WTC11 (cell line): ENCODE measurements around the gene VPS25. TPM values are rescaled to one million over a fixed set of nuclear protein-coding genes. Genes with fewer than 3 reads are reported as not detected.

Source experiments
- CBFB ChIP-seq: sonication (generic); formaldehyde crosslinking; IDR thresholded peaks from 2 replicates; pipeline ENCODE4 v1.8.1; 2022; ENCODE audit warnings: mild to moderate bottlenecking, low read depth, missing genetic modification reagents
- EMX1 ChIP-seq: fragments of 250-450 bp; sonication (Bioruptor Pico); IDR thresholded peaks from 2 replicates; pipeline ENCODE4 v1.8.0; 2021; ENCODE audit warnings: mild to moderate bottlenecking
- ERG ChIP-seq: fragments of 250-450 bp; sonication (Bioruptor Pico); IDR thresholded peaks from 2 replicates; pipeline ENCODE4 v1.8.0; 2021; ENCODE audit warnings: mild to moderate bottlenecking
- ETV6 ChIP-seq: sonication (generic); formaldehyde crosslinking; IDR thresholded peaks from 2 replicates; pipeline ENCODE4 v1.8.1; 2022; ENCODE audit warnings: mild to moderate bottlenecking, missing genetic modification reagents
- FOXP1 ChIP-seq: sonication (generic); formaldehyde crosslinking; IDR thresholded peaks from 2 replicates; pipeline ENCODE4 v1.8.0; 2022; ENCODE audit warnings: missing genetic modification reagents, mild to moderate bottlenecking, moderate library complexity, borderline replicate concordance
- GABPB1 ChIP-seq: sonication (generic); formaldehyde crosslinking; IDR thresholded peaks from 2 replicates; pipeline ENCODE4 v1.8.1; 2023; ENCODE audit warnings: mild to moderate bottlenecking, missing genetic modification reagents
- GTF2I ChIP-seq: fragments of 250-450 bp; sonication (Bioruptor Pico); conservative IDR thresholded peaks from 2 replicates; pipeline ENCODE4 v1.4.0; 2021; ENCODE audit warnings: mild to moderate bottlenecking
- IRF2 ChIP-seq: sonication (generic); formaldehyde crosslinking; IDR thresholded peaks from 2 replicates; pipeline ENCODE4 v1.8.0; 2022; ENCODE audit warnings: low read depth, missing genetic modification reagents, borderline replicate concordance
- MLX ChIP-seq: sonication (generic); formaldehyde crosslinking; IDR thresholded peaks from 2 replicates; pipeline ENCODE4 v1.8.1; 2023; ENCODE audit warnings: mild to moderate bottlenecking, missing genetic modification reagents, moderate library complexity
- MYBL2 ChIP-seq: sonication (generic); formaldehyde crosslinking; IDR thresholded peaks from 2 replicates; pipeline ENCODE4 v1.8.1; 2023; ENCODE audit warnings: mild to moderate bottlenecking, moderate library complexity, missing genetic modification reagents
- NR1H2 ChIP-seq: sonication (generic); formaldehyde crosslinking; IDR thresholded peaks from 2 replicates; pipeline ENCODE4 v1.9.0; 2021; ENCODE audit warnings: mild to moderate bottlenecking, moderate library complexity, missing genetic modification reagents
- PRRX2 ChIP-seq: fragments of 250-450 bp; sonication (Bioruptor Pico); IDR thresholded peaks from 2 replicates; pipeline ENCODE4 v1.8.0; 2021; ENCODE audit warnings: mild to moderate bottlenecking
- RELA ChIP-seq: sonication (generic); formaldehyde crosslinking; IDR thresholded peaks from 2 replicates; pipeline ENCODE4 v1.8.1; 2022; ENCODE audit warnings: missing genetic modification reagents, mild to moderate bottlenecking, borderline replicate concordance
- RORB ChIP-seq: fragments of 250-450 bp; sonication (Bioruptor Pico); IDR thresholded peaks from 2 replicates; pipeline ENCODE4 v1.9.0; 2021; ENCODE audit warnings: mild to moderate bottlenecking
- SMAD3 ChIP-seq: sonication (generic); formaldehyde crosslinking; IDR thresholded peaks from 2 replicates; pipeline ENCODE4 v1.8.0; 2022; ENCODE audit warnings: missing genetic modification reagents, mild to moderate bottlenecking, borderline replicate concordance
- TCF7 ChIP-seq: sonication (generic); formaldehyde crosslinking; IDR thresholded peaks from 2 replicates; pipeline ENCODE4 v1.8.0; 2022; ENCODE audit warnings: mild to moderate bottlenecking, low read depth, missing genetic modification reagents, moderate library complexity
- TEAD1 ChIP-seq: sonication (generic); formaldehyde crosslinking; IDR thresholded peaks from 2 replicates; pipeline ENCODE4 v1.8.0; 2022; ENCODE audit warnings: mild to moderate bottlenecking, missing genetic modification reagents
- TP53 ChIP-seq: sonication (generic); formaldehyde crosslinking; IDR thresholded peaks from 2 replicates; pipeline ENCODE4 v1.8.1; 2023; ENCODE audit warnings: mild to moderate bottlenecking, missing genetic modification reagents
- ZBTB43 ChIP-seq: sonication (generic); formaldehyde crosslinking; IDR thresholded peaks from 2 replicates; pipeline ENCODE4 v1.8.1; 2023; ENCODE audit warnings: mild to moderate bottlenecking, missing genetic modification reagents
- total RNA-seq: library from RNA; stranded (reverse); gene quantifications from 3 replicates; pipeline ENCODE4 v1.2.3, GENCODE V29; 2021
- TF ChIP-seq, protein P1 (sequence below): sonication (generic); formaldehyde crosslinking; IDR thresholded peaks from 2 replicates; pipeline ENCODE4 v1.8.1; 2023; ENCODE audit warnings: mild to moderate bottlenecking, missing genetic modification reagents
- TF ChIP-seq, protein P2 (sequence below): sonication (generic); formaldehyde crosslinking; IDR thresholded peaks from 2 replicates; pipeline ENCODE4 v1.8.0; 2023; ENCODE audit warnings: missing genetic modification reagents, mild to moderate bottlenecking, borderline replicate concordance
- TF ChIP-seq, protein P3 (sequence below): sonication (generic); formaldehyde crosslinking; IDR thresholded peaks from 2 replicates; pipeline ENCODE4 v1.8.1; 2023; ENCODE audit warnings: mild to moderate bottlenecking, missing genetic modification reagents, moderate library complexity
- TF ChIP-seq, protein P4 (sequence below): fragments of 200-600 bp; IDR thresholded peaks from 2 replicates; pipeline ENCODE4 v1.8.0; 2022; ENCODE audit warnings: antibody characterized with exemption
- TF ChIP-seq, protein P5 (sequence below): sonication (generic); formaldehyde crosslinking; IDR thresholded peaks from 2 replicates; pipeline ENCODE4 v1.8.0; 2022; ENCODE audit warnings: mild to moderate bottlenecking, missing genetic modification reagents

The VPS25 gene
- total RNA-seq, 1 experiment from 2014 or later = 98.6 TPM

- TF ChIP-seq MLX (CRISPR knock-in tag) (0 out of 2 replicates have a peak, but pooled peaks have one; percentile 69), TCF7 (CRISPR knock-in tag) (no peak), GTF2I (CRISPR knock-in tag) (no peak), TP53 (no peak), PRRX2 (CRISPR knock-in tag) (no peak), CBFB (CRISPR knock-in tag) (0 out of 2 replicates have a peak, but pooled peaks have one; percentile 37), ERG (CRISPR knock-in tag) (no peak), ZBTB43 (CRISPR knock-in tag) (peak; percentile 92; the same call in 1 of the 2 replicates), GABPB1 (CRISPR knock-in tag) (peak; percentile 68), RORB (CRISPR knock-in tag) (no peak), TEAD1 (CRISPR knock-in tag) (peak; percentile 91), NR1H2 (CRISPR knock-in tag) (peak; percentile 57; the same call in 1 of the 2 replicates), SMAD3 (CRISPR knock-in tag) (peak; percentile 92), FOXP1 (CRISPR knock-in tag) (peak; percentile 96), MYBL2 (CRISPR knock-in tag) (peak; percentile 89), IRF2 (CRISPR knock-in tag) (no peak), RELA (no peak; the same call in 1 of the 2 replicates), ETV6 (CRISPR knock-in tag) (peak; percentile 99), EMX1 (CRISPR knock-in tag) (no peak)
- TF ChIP-seq, protein P1, sequence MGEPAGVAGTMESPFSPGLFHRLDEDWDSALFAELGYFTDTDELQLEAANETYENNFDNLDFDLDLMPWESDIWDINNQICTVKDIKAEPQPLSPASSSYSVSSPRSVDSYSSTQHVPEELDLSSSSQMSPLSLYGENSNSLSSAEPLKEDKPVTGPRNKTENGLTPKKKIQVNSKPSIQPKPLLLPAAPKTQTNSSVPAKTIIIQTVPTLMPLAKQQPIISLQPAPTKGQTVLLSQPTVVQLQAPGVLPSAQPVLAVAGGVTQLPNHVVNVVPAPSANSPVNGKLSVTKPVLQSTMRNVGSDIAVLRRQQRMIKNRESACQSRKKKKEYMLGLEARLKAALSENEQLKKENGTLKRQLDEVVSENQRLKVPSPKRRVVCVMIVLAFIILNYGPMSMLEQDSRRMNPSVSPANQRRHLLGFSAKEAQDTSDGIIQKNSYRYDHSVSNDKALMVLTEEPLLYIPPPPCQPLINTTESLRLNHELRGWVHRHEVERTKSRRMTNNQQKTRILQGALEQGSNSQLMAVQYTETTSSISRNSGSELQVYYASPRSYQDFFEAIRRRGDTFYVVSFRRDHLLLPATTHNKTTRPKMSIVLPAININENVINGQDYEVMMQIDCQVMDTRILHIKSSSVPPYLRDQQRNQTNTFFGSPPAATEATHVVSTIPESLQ (CRISPR knock-in tag) = no peak
- TF ChIP-seq, protein P2, sequence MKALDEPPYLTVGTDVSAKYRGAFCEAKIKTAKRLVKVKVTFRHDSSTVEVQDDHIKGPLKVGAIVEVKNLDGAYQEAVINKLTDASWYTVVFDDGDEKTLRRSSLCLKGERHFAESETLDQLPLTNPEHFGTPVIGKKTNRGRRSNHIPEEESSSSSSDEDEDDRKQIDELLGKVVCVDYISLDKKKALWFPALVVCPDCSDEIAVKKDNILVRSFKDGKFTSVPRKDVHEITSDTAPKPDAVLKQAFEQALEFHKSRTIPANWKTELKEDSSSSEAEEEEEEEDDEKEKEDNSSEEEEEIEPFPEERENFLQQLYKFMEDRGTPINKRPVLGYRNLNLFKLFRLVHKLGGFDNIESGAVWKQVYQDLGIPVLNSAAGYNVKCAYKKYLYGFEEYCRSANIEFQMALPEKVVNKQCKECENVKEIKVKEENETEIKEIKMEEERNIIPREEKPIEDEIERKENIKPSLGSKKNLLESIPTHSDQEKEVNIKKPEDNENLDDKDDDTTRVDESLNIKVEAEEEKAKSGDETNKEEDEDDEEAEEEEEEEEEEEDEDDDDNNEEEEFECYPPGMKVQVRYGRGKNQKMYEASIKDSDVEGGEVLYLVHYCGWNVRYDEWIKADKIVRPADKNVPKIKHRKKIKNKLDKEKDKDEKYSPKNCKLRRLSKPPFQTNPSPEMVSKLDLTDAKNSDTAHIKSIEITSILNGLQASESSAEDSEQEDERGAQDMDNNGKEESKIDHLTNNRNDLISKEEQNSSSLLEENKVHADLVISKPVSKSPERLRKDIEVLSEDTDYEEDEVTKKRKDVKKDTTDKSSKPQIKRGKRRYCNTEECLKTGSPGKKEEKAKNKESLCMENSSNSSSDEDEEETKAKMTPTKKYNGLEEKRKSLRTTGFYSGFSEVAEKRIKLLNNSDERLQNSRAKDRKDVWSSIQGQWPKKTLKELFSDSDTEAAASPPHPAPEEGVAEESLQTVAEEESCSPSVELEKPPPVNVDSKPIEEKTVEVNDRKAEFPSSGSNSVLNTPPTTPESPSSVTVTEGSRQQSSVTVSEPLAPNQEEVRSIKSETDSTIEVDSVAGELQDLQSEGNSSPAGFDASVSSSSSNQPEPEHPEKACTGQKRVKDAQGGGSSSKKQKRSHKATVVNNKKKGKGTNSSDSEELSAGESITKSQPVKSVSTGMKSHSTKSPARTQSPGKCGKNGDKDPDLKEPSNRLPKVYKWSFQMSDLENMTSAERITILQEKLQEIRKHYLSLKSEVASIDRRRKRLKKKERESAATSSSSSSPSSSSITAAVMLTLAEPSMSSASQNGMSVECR (CRISPR knock-in tag) = peak; percentile 85; the same call in 1 of the 2 replicates
- TF ChIP-seq, protein P3, sequence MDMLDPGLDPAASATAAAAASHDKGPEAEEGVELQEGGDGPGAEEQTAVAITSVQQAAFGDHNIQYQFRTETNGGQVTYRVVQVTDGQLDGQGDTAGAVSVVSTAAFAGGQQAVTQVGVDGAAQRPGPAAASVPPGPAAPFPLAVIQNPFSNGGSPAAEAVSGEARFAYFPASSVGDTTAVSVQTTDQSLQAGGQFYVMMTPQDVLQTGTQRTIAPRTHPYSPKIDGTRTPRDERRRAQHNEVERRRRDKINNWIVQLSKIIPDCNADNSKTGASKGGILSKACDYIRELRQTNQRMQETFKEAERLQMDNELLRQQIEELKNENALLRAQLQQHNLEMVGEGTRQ (CRISPR knock-in tag) = no peak
- TF ChIP-seq, protein P4, sequence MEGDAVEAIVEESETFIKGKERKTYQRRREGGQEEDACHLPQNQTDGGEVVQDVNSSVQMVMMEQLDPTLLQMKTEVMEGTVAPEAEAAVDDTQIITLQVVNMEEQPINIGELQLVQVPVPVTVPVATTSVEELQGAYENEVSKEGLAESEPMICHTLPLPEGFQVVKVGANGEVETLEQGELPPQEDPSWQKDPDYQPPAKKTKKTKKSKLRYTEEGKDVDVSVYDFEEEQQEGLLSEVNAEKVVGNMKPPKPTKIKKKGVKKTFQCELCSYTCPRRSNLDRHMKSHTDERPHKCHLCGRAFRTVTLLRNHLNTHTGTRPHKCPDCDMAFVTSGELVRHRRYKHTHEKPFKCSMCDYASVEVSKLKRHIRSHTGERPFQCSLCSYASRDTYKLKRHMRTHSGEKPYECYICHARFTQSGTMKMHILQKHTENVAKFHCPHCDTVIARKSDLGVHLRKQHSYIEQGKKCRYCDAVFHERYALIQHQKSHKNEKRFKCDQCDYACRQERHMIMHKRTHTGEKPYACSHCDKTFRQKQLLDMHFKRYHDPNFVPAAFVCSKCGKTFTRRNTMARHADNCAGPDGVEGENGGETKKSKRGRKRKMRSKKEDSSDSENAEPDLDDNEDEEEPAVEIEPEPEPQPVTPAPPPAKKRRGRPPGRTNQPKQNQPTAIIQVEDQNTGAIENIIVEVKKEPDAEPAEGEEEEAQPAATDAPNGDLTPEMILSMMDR = no peak
- TF ChIP-seq, protein P5, sequence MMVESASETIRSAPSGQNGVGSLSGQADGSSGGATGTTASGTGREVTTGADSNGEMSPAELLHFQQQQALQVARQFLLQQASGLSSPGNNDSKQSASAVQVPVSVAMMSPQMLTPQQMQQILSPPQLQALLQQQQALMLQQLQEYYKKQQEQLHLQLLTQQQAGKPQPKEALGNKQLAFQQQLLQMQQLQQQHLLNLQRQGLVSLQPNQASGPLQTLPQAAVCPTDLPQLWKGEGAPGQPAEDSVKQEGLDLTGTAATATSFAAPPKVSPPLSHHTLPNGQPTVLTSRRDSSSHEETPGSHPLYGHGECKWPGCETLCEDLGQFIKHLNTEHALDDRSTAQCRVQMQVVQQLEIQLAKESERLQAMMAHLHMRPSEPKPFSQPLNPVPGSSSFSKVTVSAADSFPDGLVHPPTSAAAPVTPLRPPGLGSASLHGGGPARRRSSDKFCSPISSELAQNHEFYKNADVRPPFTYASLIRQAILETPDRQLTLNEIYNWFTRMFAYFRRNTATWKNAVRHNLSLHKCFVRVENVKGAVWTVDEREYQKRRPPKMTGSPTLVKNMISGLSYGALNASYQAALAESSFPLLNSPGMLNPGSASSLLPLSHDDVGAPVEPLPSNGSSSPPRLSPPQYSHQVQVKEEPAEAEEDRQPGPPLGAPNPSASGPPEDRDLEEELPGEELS (CRISPR knock-in tag) = peak; percentile 96
These were observed 28.2 kb upstream of the VPS25 start, which contains the start of gene EZH1 (continued) for GRCh38 chr17:42744806-42745617.
